ENCODE results near the gene ADH6. TPM values are rescaled to one million over a fixed set of nuclear protein-coding genes. Genes with fewer than 3 reads are reported as not detected.
"Not testable (repeated sequence)": the region's sequence is repeated elsewhere in the genome, so short reads cannot be mapped to it uniquely, and the experiment has no call there.

ADH6 gene
- not detected for total RNA-seq

DNA sequence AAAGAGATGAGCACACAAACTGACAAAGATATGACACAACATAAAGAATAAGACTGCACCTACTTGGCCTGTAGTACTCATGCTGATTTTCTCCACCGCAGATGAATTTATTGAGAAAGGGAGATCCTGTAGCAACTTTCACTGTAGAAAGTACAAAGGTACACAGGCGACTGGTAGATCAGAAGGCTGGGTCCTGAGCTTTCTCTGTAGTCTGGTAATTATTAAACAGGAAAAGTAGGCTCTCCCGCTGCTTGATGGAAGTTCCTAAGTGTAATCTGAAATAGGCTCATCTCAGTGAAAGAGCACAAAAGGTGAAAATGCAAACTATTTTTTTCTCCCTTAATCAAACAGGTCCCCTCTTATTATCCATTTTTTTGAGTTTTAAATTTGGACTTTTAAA lies at the start of gene ADH6:
Gene ADH6, minus strand, starts transcription at position 175 of the 400 bp plus-strand sequence. Its CDS starts 94 bp downstream, at position 81.
- no peaks in the 10 kb centered on the region for H3K27me3 ChIP-seq (ENCODE audit: insufficient read depth, low read length)
- H3K4me3 ChIP-seq (ENCODE audit: low read length), result no peak within 1 kb of the TSS
- no peaks in the 10 kb centered on the region for H3K4me1 ChIP-seq (ENCODE audit: insufficient read depth, low read length)

DNA sequence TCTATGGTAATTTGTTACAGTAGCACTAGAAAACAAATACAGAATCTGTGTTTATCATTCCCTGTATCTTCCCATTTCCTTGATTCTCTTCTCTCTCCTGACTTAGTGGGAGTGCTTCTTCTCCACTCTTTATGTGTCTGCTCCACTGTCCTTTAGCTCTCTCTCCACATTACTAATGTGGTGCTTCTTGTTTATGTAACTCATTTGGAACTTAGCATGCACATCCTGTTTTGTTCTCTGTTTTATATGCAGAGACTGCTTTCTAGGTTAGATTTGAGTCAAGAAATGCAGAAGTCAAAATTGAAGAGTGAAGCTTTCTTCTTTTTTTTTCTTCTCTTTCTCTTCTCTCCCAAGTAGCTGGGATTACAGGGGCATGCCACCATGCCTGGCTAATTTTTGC lies 45.9 kb upstream of the ADH6 start:
- Histone ChIP-seq H3K4me1 (ENCODE audit: insufficient read depth, low read length) (no peaks in the 10 kb centered on the region), H3K4me3 (ENCODE audit: low read length) (no peak overlapping the region), H3K9me3 (ENCODE audit: low read depth, low read length) (no peaks in the 10 kb centered on the region), H3K27me3 (ENCODE audit: insufficient read depth, low read length) (no peaks in the 10 kb centered on the region)

More for the DNA sequence above, at the start of gene ADH6:
- H3K9me3 ChIP-seq (ENCODE audit: low read depth, low read length), result no peaks in the 10 kb centered on the region

DNA sequence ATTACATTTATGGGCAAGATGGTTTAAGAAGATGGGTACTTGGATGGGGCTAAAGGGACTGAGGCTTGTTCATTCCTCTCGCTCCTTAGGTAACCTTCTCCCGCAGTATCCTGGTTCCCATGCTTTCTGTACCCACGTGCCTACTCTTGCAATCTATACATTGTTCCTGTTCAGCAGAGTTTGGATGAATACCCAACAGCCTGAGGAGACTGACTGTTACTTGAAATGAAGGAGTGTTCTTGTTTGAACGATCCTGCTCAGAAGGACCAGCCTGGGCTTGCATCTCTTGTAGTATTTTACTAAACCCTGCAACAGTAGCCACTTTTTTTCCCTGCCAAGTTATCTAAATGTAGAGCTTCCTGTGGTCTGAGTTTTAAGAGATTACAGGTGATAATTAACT lies 33.7 kb upstream of the ADH6 start:
- Histone ChIP-seq H3K9me3 (ENCODE audit: low read depth, low read length) (no peaks in the 10 kb centered on the region), H3K27me3 (ENCODE audit: insufficient read depth, low read length) (no peaks in the 10 kb centered on the region), H3K4me3 (ENCODE audit: low read length) (no peak overlapping the region), H3K4me1 (ENCODE audit: insufficient read depth, low read length) (no peaks in the 10 kb centered on the region)

DNA sequence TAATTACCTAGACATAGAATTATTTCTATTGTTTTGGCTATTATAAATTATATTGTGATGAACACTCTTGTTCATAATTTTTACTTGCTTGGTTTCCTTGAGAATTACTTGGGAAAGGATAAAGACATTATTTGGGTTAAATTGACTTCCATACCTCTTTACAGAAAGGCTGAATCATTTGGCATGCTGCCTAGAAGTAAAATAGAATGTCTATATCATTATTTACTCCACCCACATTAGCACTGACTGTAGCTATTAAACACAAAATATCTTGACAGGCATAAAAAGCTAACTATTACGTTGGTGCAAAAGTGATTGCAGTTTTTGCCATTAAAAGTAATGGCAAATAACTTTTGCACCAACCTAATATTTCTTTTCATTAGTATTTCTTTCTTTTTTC lies 29.7 kb upstream of the ADH6 start:
- Histone ChIP-seq H3K27me3 (ENCODE audit: insufficient read depth, low read length) (no peaks in the 10 kb centered on the region), H3K9me3 (ENCODE audit: low read depth, low read length) (no peaks in the 10 kb centered on the region), H3K4me3 (ENCODE audit: low read length) (no peak overlapping the region), H3K4me1 (ENCODE audit: insufficient read depth, low read length) (no peaks in the 10 kb centered on the region)

DNA sequence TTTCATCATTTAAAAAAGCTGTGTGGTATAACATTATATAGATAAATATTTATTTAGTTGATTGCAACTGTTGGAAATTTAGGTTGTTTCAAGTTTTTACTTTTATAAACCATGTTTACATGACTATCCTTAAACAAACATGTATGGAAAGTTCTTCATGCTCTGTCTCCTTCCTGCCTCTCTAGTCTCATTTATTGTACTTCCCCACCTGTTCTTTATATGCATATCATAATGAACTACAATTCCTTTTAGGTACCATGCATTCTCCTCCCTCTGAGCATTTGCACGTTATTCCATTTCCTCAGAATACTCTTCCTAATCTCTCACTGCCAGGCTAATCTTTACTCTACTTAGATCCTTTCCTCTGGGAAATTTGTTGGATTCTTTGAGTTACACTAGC lies 16.9 kb upstream of the ADH6 start:
- no peaks in the 10 kb centered on the region for H3K27me3 ChIP-seq (ENCODE audit: insufficient read depth, low read length)
- no peaks in the 10 kb centered on the region for H3K9me3 ChIP-seq (ENCODE audit: low read depth, low read length)
- H3K4me3 ChIP-seq (ENCODE audit: low read length), result no peak overlapping the region
- no peaks in the 10 kb centered on the region for H3K4me1 ChIP-seq (ENCODE audit: insufficient read depth, low read length)

DNA sequence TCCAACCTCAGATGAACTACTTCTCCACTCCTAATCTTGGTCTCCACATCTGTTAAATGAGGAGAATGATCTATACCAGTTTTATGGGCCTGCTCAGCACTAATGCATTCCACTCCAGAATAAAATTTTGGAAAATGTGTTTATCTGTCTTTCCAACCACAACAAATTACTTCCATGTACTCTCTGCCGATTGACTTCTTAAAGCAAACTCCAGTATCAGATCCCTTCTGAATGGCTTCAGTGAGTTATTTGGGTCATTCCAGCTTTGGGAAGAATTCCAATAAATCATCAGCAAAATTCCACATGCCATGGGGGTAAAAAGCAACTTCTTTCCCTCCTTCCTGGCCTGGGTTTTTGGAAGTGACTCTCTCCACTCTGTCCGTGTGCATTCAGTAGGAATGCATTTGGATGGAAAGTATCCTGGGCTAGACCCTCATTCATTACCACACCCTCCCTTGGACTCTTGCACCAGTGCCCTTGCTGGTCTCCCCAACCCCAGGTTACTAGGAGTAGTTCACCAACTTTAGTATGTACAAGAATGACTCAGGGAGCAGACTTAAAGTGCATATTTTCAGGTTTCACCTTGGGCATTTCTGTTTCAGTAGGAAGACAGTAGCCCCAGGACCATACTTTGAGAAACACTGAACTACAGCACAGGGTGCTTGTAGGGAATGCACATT lies 15.4 kb upstream of the ADH6 start:
- no peaks in the 10 kb centered on the region for H3K9me3 ChIP-seq (ENCODE audit: low read depth, low read length)
- no peaks in the 10 kb centered on the region for H3K27me3 ChIP-seq (ENCODE audit: insufficient read depth, low read length)
- H3K4me1 ChIP-seq (ENCODE audit: insufficient read depth, low read length), result no peaks in the 10 kb centered on the region
- no peak overlapping the region for H3K4me3 ChIP-seq (ENCODE audit: low read length)

DNA sequence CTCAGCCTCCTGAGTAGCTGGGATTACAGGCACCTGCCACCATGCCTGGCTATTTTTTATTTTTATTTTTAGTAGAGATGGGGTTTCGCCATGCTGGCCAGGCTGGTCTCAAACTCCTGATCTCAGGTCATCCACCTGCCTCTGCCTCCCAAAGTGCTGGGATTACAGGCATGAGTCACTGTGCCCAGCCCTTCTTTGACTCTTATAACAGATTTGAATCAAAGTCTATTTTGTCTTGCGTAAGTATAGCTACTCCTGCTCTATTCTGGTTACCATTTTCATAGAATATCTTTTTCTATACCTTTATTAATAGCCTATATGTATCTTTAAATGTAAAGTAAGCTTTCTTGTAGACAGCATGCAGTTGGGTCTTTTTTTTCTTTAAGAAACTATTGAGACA lies 14.4 kb upstream of the ADH6 start:
- H3K4me1 ChIP-seq (ENCODE audit: insufficient read depth, low read length); H3K4me3 ChIP-seq (ENCODE audit: low read length); H3K27me3 ChIP-seq (ENCODE audit: insufficient read depth, low read length); H3K9me3 ChIP-seq (ENCODE audit: low read depth, low read length): not testable (repeated sequence)

DNA sequence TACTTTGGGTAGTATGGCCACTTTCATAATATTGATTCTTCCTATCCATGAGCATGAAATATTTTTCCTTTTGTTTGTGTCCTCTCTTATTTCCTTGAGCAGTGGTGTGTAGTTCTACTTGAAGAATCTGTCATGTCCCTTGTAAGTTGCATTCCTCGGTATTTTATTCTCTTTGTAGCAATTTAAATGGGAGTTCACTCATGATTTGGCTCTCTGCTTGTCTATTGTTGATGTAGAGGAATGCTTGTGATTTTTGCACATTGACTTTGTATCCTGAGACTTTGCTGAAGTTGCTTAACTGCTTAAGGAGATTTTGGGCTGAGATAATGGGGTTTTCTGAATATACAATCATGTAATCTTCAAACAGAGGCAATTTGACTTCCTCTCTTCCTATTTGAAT lies 9.7 kb upstream of the ADH6 start:
- H3K4me3 ChIP-seq (ENCODE audit: low read length); H3K9me3 ChIP-seq (ENCODE audit: low read depth, low read length); H3K27me3 ChIP-seq (ENCODE audit: insufficient read depth, low read length); H3K4me1 ChIP-seq (ENCODE audit: insufficient read depth, low read length): not testable (repeated sequence)

DNA sequence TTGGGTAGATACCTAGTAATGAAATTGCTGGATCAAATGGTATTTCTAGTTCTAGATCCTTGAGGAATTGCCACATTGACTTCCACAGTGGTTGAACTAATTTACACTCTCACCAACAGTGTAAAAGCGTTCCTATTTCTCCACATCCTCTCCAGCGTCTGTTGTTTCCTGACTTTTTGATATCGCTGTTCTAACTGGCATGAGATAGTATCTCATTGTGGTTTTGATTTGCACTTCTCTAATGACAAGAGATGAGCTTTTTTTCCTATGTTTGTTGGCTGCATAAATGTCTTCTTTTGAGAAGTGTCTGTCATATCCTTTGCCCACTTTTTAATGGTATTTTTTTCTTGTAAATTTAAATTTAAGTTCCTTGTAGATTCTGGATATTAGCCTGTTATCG lies 8.6 kb upstream of the ADH6 start:
- H3K4me1 ChIP-seq (ENCODE audit: insufficient read depth, low read length); H3K27me3 ChIP-seq (ENCODE audit: insufficient read depth, low read length); H3K9me3 ChIP-seq (ENCODE audit: low read depth, low read length); H3K4me3 ChIP-seq (ENCODE audit: low read length): not testable (repeated sequence)

DNA sequence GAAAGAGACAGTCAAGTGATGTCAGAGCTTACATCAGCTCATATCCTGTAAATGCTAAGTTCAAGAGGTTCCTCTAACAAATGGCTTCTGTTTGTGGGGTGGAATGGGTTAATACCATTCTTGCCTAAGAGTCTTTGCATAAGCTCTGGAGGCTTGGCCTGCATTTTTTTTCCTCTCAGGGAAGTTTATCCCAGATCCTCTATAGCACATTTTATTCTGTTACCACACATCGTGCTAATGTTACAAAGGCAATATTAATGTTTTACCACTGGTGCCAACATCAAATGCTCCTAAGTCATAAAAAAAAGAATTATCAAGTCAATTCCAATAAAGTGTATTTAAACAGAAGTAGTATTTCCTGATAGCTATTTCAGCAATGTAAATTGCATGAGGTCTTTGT lies 2.9 kb upstream of the ADH6 start:
- H3K4me1 ChIP-seq (ENCODE audit: insufficient read depth, low read length), result no peaks in the 10 kb centered on the region
- H3K27me3 ChIP-seq (ENCODE audit: insufficient read depth, low read length), result no peaks in the 10 kb centered on the region

DNA sequence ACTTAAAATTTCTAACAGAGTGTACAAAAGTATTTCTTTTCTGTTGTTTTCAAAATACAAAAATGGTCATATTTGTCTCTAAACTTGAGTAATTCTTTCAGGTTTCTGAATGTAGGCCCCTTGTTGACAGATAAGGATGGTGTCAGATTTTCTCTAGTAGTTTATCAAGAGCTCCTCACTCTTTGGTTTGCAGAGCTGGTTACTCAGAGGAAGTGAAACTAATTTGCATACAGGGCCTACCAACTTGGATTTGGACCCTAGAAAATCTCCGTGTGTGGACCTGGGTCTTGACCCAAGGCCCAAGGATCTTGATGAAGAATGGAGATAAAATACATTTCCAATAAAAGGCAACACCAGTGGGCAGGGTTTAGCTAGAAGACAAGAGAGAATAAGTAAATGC lies 433 bp upstream of the ADH6 start:
- H3K27me3 ChIP-seq (ENCODE audit: insufficient read depth, low read length), result no peaks in the 10 kb centered on the region
- H3K4me1 ChIP-seq (ENCODE audit: insufficient read depth, low read length), result no peaks in the 10 kb centered on the region
- no peaks in the 10 kb centered on the region for H3K9me3 ChIP-seq (ENCODE audit: low read depth, low read length)
- H3K4me3 ChIP-seq (ENCODE audit: low read length), result no peak overlapping the region

More for the DNA sequence above, 2.9 kb upstream of the ADH6 start:
- no peak overlapping the region for H3K4me3 ChIP-seq (ENCODE audit: low read length)
- H3K9me3 ChIP-seq (ENCODE audit: low read depth, low read length), result no peaks in the 10 kb centered on the region

DNA sequence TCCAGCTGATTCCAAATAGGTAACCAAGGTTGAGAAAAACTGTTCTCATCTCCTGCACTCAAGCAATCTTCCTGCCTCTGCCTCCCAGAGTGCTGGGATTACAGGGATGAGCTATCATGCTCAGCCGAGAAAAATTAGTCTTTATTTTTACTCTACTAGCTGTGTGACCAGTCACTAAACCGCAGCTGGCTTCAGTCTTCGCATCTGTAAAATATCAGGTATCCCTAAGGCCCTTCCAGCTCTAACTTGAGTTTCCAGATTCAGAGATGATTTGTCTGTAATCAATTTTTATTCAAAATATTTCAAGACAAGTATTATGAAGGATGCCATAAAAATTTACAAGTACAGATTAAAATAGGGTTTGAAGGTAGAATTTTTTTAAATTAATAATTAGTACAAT lies 3.5 kb downstream of the ADH6 start:
- H3K27me3 ChIP-seq (ENCODE audit: insufficient read depth, low read length), result no peaks in the 10 kb centered on the region

DNA sequence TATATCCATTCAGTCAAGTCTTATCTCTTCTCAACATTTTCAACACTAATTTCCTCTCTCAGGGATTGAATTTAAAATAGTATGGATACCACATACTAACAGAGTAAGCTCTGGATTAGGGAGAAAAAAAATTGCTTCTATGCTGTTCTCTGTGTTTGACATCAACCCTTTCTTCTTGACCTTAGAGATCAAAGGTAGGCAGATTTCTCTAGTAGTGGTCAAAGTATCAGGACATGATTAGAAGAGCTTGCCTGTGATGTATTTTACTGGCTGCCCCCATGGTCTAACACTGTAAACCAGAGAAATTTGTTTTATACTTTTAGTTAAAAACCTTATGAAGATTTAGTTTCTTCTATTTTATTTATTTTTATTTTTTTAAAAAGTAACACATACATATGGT lies 8.3 kb downstream of the ADH6 start:
- Histone ChIP-seq H3K9me3 (ENCODE audit: low read depth, low read length) (no peaks in the 10 kb centered on the region), H3K4me1 (ENCODE audit: insufficient read depth, low read length) (no peaks in the 10 kb centered on the region)

More for the DNA sequence above, 3.5 kb downstream of the ADH6 start:
- Histone ChIP-seq H3K4me1 (ENCODE audit: insufficient read depth, low read length) (no peaks in the 10 kb centered on the region), H3K4me3 (ENCODE audit: low read length) (no peak overlapping the region), H3K9me3 (ENCODE audit: low read depth, low read length) (no peaks in the 10 kb centered on the region)

DNA sequence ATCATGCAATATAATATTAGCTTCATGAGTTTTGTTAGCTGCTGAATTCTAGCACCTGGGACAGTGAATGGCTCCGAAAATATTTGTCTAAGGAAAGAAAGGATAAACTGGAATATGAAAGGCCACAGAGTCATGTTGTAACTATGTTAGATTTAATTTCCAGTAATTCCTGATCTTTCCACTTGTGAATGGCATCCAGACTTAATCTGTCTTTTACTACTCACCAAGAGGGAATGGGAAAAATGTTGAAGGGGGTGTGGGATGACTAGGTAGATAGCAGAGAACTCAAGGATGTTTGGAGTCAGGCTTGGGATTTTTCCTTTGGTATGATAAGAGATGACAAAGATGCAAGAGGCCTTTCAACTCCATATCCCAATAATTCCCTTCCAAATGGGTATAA lies 9.4 kb downstream of the ADH6 start:
- Histone ChIP-seq H3K27me3 (ENCODE audit: insufficient read depth, low read length) (no peaks in the 10 kb centered on the region), H3K4me1 (ENCODE audit: insufficient read depth, low read length) (no peaks in the 10 kb centered on the region), H3K4me3 (ENCODE audit: low read length) (no peak overlapping the region), H3K9me3 (ENCODE audit: low read depth, low read length) (no peaks in the 10 kb centered on the region)

More for the DNA sequence above, 8.3 kb downstream of the ADH6 start:
- Histone ChIP-seq H3K27me3 (ENCODE audit: insufficient read depth, low read length) (no peaks in the 10 kb centered on the region), H3K4me3 (ENCODE audit: low read length) (no peak overlapping the region)

DNA sequence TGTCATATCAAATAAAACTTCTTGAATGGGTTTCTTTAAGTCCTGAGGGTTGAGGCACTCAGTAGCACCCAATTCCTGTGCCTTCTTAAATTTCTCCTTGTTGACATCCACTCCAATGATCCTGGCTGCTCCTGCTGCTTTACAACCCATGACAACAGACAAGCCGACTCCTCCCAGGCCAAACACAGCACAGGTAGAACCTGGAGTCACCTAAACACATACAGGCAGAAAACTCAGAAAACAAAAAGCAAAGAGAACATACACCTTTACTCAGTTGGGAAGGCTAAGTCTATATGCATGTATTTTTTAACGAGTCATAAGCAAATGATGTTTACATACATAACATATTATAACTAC lies 10.3 kb downstream of the ADH6 start:
- Histone ChIP-seq H3K4me1 (ENCODE audit: insufficient read depth, low read length) (no peaks in the 10 kb centered on the region), H3K9me3 (ENCODE audit: low read depth, low read length) (no peaks in the 10 kb centered on the region), H3K4me3 (ENCODE audit: low read length) (no peak overlapping the region), H3K27me3 (ENCODE audit: insufficient read depth, low read length) (no peaks in the 10 kb centered on the region)

DNA sequence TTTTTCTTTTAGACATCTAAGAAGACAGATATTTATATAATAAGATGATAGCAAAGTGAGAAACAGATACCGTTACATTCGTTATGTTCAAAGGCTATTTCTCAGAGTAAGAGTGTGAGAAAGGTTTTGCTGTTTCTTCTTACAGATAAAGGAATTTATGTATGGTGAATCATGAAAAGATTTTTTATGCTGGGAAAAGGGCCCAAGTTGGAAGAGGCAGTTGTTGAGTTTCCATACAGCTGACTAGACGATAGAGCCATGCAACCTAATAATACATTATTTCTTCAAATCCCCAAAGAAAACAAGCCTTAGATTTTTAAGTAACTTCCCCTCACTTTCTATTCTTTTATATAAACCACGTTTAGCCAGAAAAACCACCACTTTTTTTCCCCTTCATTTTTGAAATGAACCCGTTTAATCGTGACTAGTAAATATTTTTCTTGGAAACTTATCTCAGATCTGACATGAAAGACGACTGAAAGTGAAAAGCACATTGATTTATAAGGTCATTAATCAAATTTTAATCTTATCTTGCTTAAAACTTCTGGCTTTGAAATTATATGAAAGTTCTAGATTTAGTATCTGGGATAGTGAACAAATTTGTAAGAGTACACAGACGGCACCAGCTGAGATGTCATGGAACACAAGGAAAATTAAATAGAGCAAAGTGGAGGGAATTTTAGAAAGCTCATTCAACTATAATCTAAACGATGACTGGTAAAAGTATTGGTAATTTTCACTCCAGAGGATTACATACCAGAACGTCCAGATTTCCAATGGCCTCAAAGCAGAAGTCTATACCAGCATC lies 10.9 kb downstream of the ADH6 start:
- Histone ChIP-seq H3K9me3 (ENCODE audit: low read depth, low read length) (no peaks in the 10 kb centered on the region), H3K4me1 (ENCODE audit: insufficient read depth, low read length) (no peaks in the 10 kb centered on the region)

More for the DNA sequence above, 10.9 kb downstream of the ADH6 start:
- Histone ChIP-seq H3K4me3 (ENCODE audit: low read length) (no peak overlapping the region), H3K27me3 (ENCODE audit: insufficient read depth, low read length) (no peaks in the 10 kb centered on the region)
